ENCODE measurements around the gene SRPRB.

The SRPRB gene

GRCh38 chr3:133825969-133826727 lies 20.5 kb downstream of the SRPRB start:
- no peak for DNase-seq (ENCODE audit: low read depth in 2 of 2)

DNA sequence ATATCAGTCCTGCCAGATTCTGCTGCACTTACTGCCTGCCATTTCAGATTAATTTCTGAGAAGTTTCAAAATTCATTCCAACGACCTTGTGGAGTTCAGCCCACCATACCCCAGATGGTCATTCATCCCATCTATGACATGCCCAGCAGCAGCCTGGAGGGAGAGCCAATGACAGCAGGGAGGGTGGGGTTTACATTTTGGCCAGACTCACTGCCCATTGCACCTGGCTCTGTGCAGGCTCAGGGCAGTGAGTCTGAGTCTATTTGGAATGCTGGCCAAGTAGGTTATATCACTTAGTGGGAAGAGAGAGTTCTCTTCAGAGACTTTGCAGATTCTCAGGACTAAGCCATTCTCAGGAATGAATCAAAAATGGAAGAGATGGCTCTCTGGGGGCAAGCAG lies 21.5 kb downstream of the SRPRB start:
- DNase-seq (ENCODE audit: low read depth in 2 of 2), result no peak

DNA sequence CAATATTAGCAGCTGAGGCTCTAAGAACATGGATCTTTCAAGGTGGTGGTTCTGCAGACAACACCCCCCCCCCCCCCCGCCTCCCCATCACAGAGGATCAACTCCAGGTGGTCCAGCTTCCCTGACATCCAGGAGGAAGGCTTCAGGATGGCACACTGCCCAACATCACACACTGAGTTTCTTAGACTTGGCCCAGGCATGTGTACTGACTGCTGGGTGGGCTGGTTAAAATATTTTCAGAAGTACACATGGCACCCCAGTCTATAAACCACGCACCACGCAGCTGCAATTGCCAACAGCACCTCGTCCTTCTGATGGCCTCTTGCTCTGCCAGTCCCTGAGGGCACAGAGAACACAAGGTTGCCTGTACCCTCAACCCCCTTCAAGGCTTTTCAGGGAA lies 22.1 kb downstream of the SRPRB start:
- no peak for DNase-seq (ENCODE audit: low read depth in 2 of 2)

GRCh38 chr3:133828576-133829309 lies 23.1 kb downstream of the SRPRB start:
- DNase-seq (ENCODE audit: low read depth in 2 of 2), result no peak

- no peak for DNase-seq (ENCODE audit: low read depth in 2 of 2)
Measured at GRCh38 chr3:133829310-133829707, 23.7 kb downstream of the SRPRB start.

GRCh38 chr3:133830071-133830470 lies 24.5 kb downstream of the SRPRB start:
- DNase-seq (ENCODE audit: low read depth in 2 of 2), result no peak

- DNase-seq (ENCODE audit: low read depth in 2 of 2), result no peak
Measured at GRCh38 chr3:133831966-133832801, 26.6 kb downstream of the SRPRB start.

DNA sequence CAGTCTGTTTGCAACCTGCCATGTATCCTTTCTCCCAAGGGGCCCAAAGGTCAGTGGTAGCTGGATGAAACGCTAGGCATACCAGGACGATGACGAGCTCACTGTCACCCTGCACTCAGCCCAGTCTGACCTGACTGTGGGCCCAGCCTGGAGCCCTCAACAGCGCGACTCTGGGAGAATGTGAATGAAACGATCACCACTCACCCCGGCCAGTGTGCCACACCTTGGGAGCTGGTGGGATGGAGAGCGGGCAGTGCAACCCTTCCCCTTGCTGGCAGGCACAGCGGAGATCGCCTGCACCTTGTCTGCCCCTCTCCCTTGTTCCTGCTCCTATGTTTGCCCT lies 27.2 kb downstream of the SRPRB start:
- no peak for DNase-seq (ENCODE audit: low read depth in 2 of 2)

- no peak for DNase-seq (ENCODE audit: low read depth in 2 of 2)
Measured at GRCh38 chr3:133833267-133833666, 27.7 kb downstream of the SRPRB start.

GRCh38 chr3:133833880-133834620 lies 28.4 kb downstream of the SRPRB start:
- DNase-seq (ENCODE audit: low read depth in 2 of 2), result no peak

- DNase-seq (ENCODE audit: low read depth in 2 of 2), result no peak
Measured at GRCh38 chr3:133834621-133835417, 29.2 kb downstream of the SRPRB start.

GRCh38 chr3:133835418-133835743 lies 29.8 kb downstream of the SRPRB start:
- DNase-seq (ENCODE audit: low read depth in 2 of 2), result no peak

DNA sequence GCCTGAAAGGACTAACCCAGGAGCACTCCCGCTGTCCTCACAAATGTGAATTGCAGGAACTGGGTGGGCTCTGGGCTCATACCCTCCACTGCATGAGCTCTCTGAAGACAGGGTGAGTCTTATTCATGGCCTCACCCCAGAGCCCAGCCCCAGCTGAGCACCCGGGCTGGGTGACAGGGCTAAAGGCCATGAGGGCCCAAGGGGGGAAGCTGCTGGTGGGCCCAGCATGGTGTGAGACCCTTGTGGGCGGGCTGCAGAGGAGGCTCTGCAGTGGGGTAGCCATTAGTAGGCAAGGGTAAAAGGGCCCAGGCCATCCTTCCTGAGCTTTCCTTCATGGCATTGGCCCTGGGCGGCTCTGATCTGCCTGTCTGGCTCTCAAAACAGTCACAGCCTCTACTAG lies 30.3 kb downstream of the SRPRB start:
- DNase-seq (ENCODE audit: low read depth in 2 of 2), result no peak

GRCh38 chr3:133836497-133837158 lies 31.0 kb downstream of the SRPRB start:
- DNase-seq (ENCODE audit: low read depth in 2 of 2), result no peak

GRCh38 chr3:133837487-133838295 lies 32.1 kb downstream of the SRPRB start:
- no peak for DNase-seq (ENCODE audit: low read depth in 2 of 2)

GRCh38 chr3:133838296-133838789 lies 32.7 kb downstream of the SRPRB start:
- DNase-seq (ENCODE audit: low read depth in 2 of 2), result no peak

DNA sequence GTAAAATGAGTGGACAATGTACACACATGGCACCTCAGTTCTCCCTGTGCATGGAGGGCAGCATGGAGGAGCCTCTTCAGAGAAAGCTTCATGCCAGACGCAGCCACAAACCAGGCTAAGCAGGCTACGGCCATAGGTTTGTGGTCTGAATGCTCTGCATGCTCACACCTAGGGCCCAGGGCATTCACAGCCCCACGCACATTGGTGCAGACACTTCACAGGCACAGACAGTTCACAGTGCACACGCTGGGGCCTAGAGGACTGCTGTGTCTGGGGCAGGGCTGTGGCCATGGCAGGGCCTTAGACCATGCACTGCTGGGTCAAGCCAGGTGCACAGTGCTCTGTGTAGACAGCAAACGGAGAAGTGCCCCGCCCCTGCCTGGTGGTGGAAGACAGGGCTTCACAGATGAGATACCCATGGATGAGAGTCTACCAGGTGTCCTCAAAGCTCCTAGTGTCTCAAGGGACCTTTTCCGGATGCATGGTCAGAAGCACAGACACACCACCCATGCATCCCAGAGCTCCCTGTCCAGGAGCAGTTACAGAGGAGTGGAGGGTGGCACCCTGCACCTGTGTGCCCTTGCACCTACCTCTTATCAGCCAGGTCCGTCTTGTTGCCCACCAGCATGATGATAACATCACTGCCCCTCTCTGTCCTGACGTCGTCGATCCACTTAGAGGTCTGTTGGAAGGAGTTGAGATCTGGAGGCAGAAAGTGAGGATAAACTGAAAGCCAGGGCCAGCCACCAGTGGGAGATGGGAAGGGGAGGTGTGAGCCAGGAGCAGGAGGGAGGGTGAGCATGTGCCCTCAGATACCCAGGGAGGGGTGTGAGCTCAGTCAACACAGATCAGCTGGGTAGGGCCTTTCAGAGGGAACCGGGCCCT lies 33.5 kb downstream of the SRPRB start:
- DNase-seq (ENCODE audit: low read depth in 2 of 2), result no peak

DNA sequence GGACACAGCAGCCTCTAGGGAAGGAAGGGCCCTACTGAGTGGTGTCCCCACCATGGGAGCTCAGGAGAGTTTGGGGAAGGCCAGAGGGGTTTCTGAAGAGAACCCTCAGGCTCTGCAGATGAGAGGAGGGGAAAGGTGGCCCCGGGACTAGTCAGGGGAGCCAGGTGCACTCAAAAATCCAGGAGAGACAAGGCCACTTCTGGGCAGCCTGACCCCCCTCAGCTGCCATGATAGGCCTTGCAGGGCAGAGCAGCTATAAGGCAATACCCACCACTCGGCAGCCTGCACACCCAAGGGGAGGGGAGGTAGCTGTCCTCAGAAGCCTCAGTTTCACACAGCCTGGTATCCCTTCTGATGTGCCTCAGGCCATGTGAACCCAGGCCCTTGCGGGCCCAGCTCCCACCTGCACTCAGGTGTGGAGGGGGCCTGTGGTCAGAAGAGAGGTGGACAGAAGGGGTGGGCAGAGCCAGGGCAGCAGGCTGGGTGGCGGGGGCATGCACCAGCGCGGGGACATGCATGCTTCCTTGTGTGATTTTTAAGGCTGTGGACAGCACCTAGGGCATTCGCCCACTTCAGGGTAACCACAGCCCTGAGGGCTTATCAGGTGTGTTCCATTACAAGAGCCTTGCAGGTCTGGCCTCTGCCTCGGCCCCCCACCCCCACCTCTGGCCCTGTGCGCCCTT lies 34.6 kb downstream of the SRPRB start:
- no peak for DNase-seq (ENCODE audit: low read depth in 2 of 2)
